Choroid plexus epithelial cell (primary cell): ENCODE results near the gene MICAL3.

ENCODE experiments used
- DNase-seq: peaks from one replicate; pipeline ENCODE4 v3.0.0-alpha.2; 2010; ENCODE audit warnings: low read depth
- H3K4me3 ChIP-seq: 2 replicates; pipeline ENCODE4 v1.5.1; 2011; ENCODE audit warnings: low read depth, mild to moderate bottlenecking, control low read depth, low read length, moderate library complexity
- TF ChIP-seq, protein P1 (sequence below): conservative IDR thresholded peaks from 2 replicates; pipeline ENCODE4 v1.5.1; 2011; ENCODE audit warnings: low read depth, mild to moderate bottlenecking, control low read depth, inconsistent platforms, low read length, moderate library complexity

Gene MICAL3

DNA sequence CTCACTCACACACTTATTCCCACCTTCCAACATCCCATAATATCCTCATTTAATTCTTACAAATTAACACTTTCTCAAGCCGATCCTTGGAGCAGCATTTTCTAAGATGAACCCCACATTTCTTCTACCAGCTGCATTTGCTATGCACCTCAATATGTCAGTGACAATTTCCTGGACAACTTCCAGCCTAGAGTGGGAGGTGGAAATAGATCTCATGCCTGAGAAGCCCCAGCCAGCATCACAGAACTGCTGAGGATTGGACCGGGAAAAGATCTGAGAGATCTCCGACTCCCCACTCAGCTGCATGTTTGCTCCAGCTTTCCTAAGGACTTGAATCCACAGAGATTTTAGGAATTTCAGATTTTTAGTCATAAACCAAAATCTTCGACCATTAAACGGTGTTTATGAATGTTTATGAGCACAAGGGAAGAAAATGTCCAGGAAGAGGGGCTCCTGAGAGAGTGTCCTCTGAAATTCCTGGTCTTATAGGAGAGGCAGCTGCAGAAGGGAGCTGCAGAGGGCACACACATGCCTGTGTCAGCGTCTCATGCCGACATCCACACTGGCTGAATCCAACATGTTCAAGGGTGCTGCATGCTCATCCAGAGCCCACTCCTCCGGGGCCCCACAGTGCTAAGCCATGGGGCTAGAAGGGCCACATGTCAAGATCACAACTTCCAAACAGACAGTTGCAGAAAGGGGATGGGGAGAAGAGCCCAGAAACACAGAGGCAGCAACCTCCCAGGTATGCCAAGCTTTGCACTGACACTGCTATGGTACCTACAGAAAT is 68.6 kb downstream of the MICAL3 start:
- no peak for DNase-seq
- no peak overlapping the region for H3K4me3 ChIP-seq
- TF ChIP-seq, protein P1, sequence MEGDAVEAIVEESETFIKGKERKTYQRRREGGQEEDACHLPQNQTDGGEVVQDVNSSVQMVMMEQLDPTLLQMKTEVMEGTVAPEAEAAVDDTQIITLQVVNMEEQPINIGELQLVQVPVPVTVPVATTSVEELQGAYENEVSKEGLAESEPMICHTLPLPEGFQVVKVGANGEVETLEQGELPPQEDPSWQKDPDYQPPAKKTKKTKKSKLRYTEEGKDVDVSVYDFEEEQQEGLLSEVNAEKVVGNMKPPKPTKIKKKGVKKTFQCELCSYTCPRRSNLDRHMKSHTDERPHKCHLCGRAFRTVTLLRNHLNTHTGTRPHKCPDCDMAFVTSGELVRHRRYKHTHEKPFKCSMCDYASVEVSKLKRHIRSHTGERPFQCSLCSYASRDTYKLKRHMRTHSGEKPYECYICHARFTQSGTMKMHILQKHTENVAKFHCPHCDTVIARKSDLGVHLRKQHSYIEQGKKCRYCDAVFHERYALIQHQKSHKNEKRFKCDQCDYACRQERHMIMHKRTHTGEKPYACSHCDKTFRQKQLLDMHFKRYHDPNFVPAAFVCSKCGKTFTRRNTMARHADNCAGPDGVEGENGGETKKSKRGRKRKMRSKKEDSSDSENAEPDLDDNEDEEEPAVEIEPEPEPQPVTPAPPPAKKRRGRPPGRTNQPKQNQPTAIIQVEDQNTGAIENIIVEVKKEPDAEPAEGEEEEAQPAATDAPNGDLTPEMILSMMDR, result no peak

DNA sequence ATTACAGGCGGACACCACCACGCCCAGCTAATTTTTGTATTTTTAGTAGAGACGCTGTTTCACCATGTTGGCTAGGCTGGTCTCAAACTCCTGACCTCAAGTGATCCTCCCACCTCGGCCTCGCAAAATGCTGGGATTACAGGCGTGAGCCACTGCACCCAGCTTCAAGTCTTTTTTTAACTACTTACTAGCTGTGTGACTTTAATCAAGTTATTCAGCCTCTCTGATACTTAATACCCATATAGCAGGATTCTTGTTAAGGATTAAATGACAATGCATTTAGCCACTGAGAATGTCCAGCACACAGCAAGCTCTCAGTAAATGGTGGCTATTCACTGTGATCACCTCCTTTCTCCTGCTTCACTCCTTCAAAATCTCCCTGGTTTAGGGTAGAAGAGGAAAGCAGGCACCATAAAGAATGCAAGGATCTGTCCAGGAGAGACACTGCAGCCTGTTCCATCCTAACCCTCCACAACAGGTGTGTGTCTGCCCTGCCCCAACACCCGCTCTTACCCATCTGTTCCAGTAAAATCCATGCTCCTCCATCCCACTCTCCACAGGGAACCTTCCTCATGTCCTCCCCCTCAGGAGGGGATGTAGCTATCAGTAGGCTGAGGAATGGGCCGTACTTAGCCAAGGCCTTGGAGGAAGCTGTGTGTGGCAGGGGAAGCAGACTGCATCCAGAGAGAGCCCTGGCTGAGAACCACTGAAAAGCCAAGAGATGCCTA is 69.3 kb downstream of the MICAL3 start:
- no peak overlapping the region for H3K4me3 ChIP-seq
- DNase-seq, result no peak
- TF ChIP-seq, protein P1, result no peak

GRCh38 chr22:17954200-17954859 is 70.0 kb downstream of the MICAL3 start:
- no peak for DNase-seq
- TF ChIP-seq, protein P1, result no peak

DNA sequence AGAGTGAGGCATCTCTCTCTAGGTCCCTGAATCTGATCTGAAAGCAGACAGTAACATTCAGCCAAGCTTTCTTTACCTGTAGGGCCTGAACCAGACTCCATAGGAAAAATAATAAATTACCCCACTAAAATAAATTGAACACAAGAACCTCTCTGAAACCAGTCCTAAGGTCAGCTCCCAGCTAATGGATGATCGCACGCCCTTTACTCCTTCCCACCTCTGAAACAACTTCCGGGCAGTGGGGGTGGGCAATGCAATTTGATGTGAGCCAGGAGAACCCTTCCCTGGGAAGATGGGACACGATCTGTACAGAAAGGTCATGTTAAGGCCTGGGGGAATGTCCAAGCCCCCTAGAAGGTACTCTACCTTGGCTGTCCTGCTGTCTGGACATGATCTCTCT is 71.2 kb downstream of the MICAL3 start:
- TF ChIP-seq, protein P1, result no peak
- no peak for DNase-seq
- H3K4me3 ChIP-seq, result no peak overlapping the region

More at GRCh38 chr22:17954200-17954859, 70.0 kb downstream of the MICAL3 start:
- no peak overlapping the region for H3K4me3 ChIP-seq

- DNase-seq, result no peak
- TF ChIP-seq, protein P1, result no peak
These were observed 72.0 kb downstream of the MICAL3 start for GRCh38 chr22:17952273-17952801.

DNA sequence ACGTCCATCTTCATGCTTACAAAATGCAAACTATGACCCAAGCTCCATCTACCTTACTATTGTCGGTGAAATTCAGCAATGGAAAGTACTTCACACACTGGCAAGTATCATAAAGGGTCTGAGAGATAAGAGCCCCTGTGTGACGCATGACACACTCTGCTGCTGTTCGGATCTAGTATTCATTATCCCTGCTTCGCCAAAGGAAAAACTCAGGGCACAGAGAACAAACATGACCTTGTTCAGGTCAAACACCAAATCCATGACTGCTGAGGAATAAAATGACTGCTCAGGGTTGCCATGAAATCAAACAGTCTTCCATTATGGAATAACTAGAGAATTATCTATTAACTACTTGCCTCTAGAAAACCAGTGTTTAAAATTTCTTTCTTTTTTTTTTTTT is 73.0 kb downstream of the MICAL3 start:
- H3K4me3 ChIP-seq, result no peak overlapping the region
- DNase-seq, result no peak
- TF ChIP-seq, protein P1, result no peak

More at GRCh38 chr22:17952273-17952801, 72.0 kb downstream of the MICAL3 start:
- no peak overlapping the region for H3K4me3 ChIP-seq
